SJSA1 (cell line): ENCODE results near the gene CYYR1. TPM values are rescaled to one million over a fixed set of nuclear protein-coding genes. Genes with fewer than 3 reads are reported as not detected.

ENCODE experiments used
- DNase-seq, 2 experiments: peaks; one replicate each; pipeline ENCODE4 v3.0.0-alpha.2; 2015 to 2020; ENCODE audit warnings: low spot score in 2 of 2, low read depth in 1 of 2
- H3K27ac ChIP-seq: fragments of 250-450 bp; sonication (Bioruptor Pico); 2 replicates; pipeline ENCODE4 v1.5.1; 2020; ENCODE audit warnings: mild to moderate bottlenecking, moderate library complexity
- H3K27me3 ChIP-seq: fragments of 250-450 bp; sonication (Bioruptor Pico); replicated peaks from 2 replicates; pipeline ENCODE4 v1.5.1; 2020; ENCODE audit warnings: mild to moderate bottlenecking, moderate library complexity
- H3K36me3 ChIP-seq: fragments of 250-450 bp; sonication (Bioruptor Pico); 2 replicates; pipeline ENCODE4 v1.5.1; 2020; ENCODE audit warnings: mild to moderate bottlenecking
- H3K4me1 ChIP-seq: fragments of 250-450 bp; sonication (Bioruptor Pico); replicated peaks from 2 replicates; pipeline ENCODE4 v1.6.1; 2021; ENCODE audit warnings: mild to moderate bottlenecking
- H3K4me3 ChIP-seq: fragments of 250-450 bp; sonication (Bioruptor Pico); 2 replicates; pipeline ENCODE4 v1.5.1; 2020; ENCODE audit warnings: mild to moderate bottlenecking
- H3K9me3 ChIP-seq: fragments of 250-450 bp; sonication (Bioruptor Pico); replicated peaks from 2 replicates; pipeline ENCODE4 v1.5.1; 2020; ENCODE audit warnings: mild to moderate bottlenecking
- total RNA-seq: library from RNA; depleted of rRNA; stranded (reverse); fragments of >200 nt; shearing (Covaris generic); gene quantifications from 2 replicates; pipeline ENCODE4 v1.2.3, GENCODE V29; 2014

The CYYR1 gene
- total RNA-seq, 1 experiment from 2014 or later = 22.3 TPM

GRCh38 chr21:26453267-26453666 is 119.8 kb downstream of the CYYR1 start:
- Histone ChIP-seq H3K4me3 (no peak overlapping the region), H3K4me1 (no peaks in the 10 kb centered on the region), H3K36me3 (no peaks in the 10 kb centered on the region), H3K27ac (no peak overlapping the region), H3K27me3 (no peaks in the 10 kb centered on the region), H3K9me3 (no peaks in the 10 kb centered on the region)
- DNase-seq = no peak

- no peaks in the 10 kb centered on the region for H3K36me3 ChIP-seq
- H3K4me1 ChIP-seq = no peaks in the 10 kb centered on the region
- no peak overlapping the region for H3K27ac ChIP-seq
- no peak for DNase-seq
- no peaks in the 10 kb centered on the region for H3K27me3 ChIP-seq
- H3K4me3 ChIP-seq = no peak overlapping the region
- no peaks in the 10 kb centered on the region for H3K9me3 ChIP-seq
These were observed 121.9 kb downstream of the CYYR1 start for GRCh38 chr21:26451081-26451740.

- Histone ChIP-seq H3K27ac (no peak overlapping the region), H3K4me1 (no peaks in the 10 kb centered on the region), H3K9me3 (no peaks in the 10 kb centered on the region), H3K36me3 (no peaks in the 10 kb centered on the region), H3K27me3 (no peaks in the 10 kb centered on the region), H3K4me3 (no peak overlapping the region)
- DNase-seq = no peak
These were observed 123.9 kb downstream of the CYYR1 start for GRCh38 chr21:26449161-26449560.

- H3K27ac ChIP-seq = no peak overlapping the region
- DNase-seq = no peak
- no peak overlapping the region for H3K4me3 ChIP-seq
These were observed 124.3 kb downstream of the CYYR1 start for GRCh38 chr21:26448751-26449150.

GRCh38 chr21:26447932-26448475 is 125.1 kb downstream of the CYYR1 start:
- Histone ChIP-seq H3K4me3 (no peak overlapping the region), H3K4me1 (no peaks in the 10 kb centered on the region), H3K36me3 (no peaks in the 10 kb centered on the region), H3K9me3 (no peaks in the 10 kb centered on the region), H3K27me3 (no peaks in the 10 kb centered on the region), H3K27ac (no peak overlapping the region)
- no peak for DNase-seq

More at GRCh38 chr21:26448751-26449150, 124.3 kb downstream of the CYYR1 start:
- no peaks in the 10 kb centered on the region for H3K27me3 ChIP-seq
- no peaks in the 10 kb centered on the region for H3K9me3 ChIP-seq
- H3K36me3 ChIP-seq = no peaks in the 10 kb centered on the region
- H3K4me1 ChIP-seq = no peaks in the 10 kb centered on the region

- H3K27me3 ChIP-seq = no peaks in the 10 kb centered on the region
- no peak overlapping the region for H3K4me3 ChIP-seq
- no peak for DNase-seq
- H3K4me1 ChIP-seq = no peaks in the 10 kb centered on the region
- no peaks in the 10 kb centered on the region for H3K36me3 ChIP-seq
- H3K9me3 ChIP-seq = no peaks in the 10 kb centered on the region
- no peak overlapping the region for H3K27ac ChIP-seq
These were observed 127.6 kb downstream of the CYYR1 start for GRCh38 chr21:26445440-26445839.

GRCh38 chr21:26444646-26445045 is 128.4 kb downstream of the CYYR1 start:
- no peak for DNase-seq
- Histone ChIP-seq H3K4me1 (no peaks in the 10 kb centered on the region), H3K27ac (no peak overlapping the region), H3K27me3 (no peaks in the 10 kb centered on the region), H3K4me3 (no peak overlapping the region), H3K36me3 (no peaks in the 10 kb centered on the region), H3K9me3 (no peaks in the 10 kb centered on the region)

GRCh38 chr21:26443867-26444266 is 129.2 kb downstream of the CYYR1 start:
- Histone ChIP-seq H3K9me3 (no peaks in the 10 kb centered on the region), H3K27ac (no peak overlapping the region), H3K27me3 (no peaks in the 10 kb centered on the region), H3K4me1 (no peaks in the 10 kb centered on the region), H3K4me3 (no peak overlapping the region), H3K36me3 (no peaks in the 10 kb centered on the region)
- no peak for DNase-seq

GRCh38 chr21:26443291-26443690 is 129.8 kb downstream of the CYYR1 start:
- no peak overlapping the region for H3K27ac ChIP-seq
- no peak for DNase-seq

GRCh38 chr21:26441149-26441548 is 131.9 kb downstream of the CYYR1 start:
- H3K9me3 ChIP-seq = no peaks in the 10 kb centered on the region
- no peaks in the 10 kb centered on the region for H3K27me3 ChIP-seq
- no peak overlapping the region for H3K4me3 ChIP-seq
- H3K27ac ChIP-seq = no peak overlapping the region
- H3K36me3 ChIP-seq = no peaks in the 10 kb centered on the region
- no peaks in the 10 kb centered on the region for H3K4me1 ChIP-seq
- DNase-seq = no peak

More at GRCh38 chr21:26443291-26443690, 129.8 kb downstream of the CYYR1 start:
- no peaks in the 10 kb centered on the region for H3K36me3 ChIP-seq
- H3K4me1 ChIP-seq = no peaks in the 10 kb centered on the region
- no peaks in the 10 kb centered on the region for H3K27me3 ChIP-seq
- H3K9me3 ChIP-seq = no peaks in the 10 kb centered on the region
- H3K4me3 ChIP-seq = no peak overlapping the region

GRCh38 chr21:26438976-26439375 is 134.1 kb downstream of the CYYR1 start:
- H3K27ac ChIP-seq = no peak overlapping the region
- H3K4me1 ChIP-seq = no peaks in the 10 kb centered on the region
- no peaks in the 10 kb centered on the region for H3K9me3 ChIP-seq
- H3K4me3 ChIP-seq = no peak overlapping the region
- no peaks in the 10 kb centered on the region for H3K27me3 ChIP-seq
- DNase-seq = no peak
- H3K36me3 ChIP-seq = no peaks in the 10 kb centered on the region

- Histone ChIP-seq H3K4me3 (no peak overlapping the region), H3K9me3 (no peaks in the 10 kb centered on the region), H3K36me3 (no peaks in the 10 kb centered on the region), H3K27me3 (no peaks in the 10 kb centered on the region), H3K4me1 (no peaks in the 10 kb centered on the region), H3K27ac (no peak overlapping the region)
- no peak for DNase-seq
These were observed 135.6 kb downstream of the CYYR1 start for GRCh38 chr21:26437326-26438009.

GRCh38 chr21:26433386-26433785 is 139.7 kb downstream of the CYYR1 start:
- Histone ChIP-seq H3K36me3 (no peaks in the 10 kb centered on the region), H3K27ac (no peak overlapping the region), H3K9me3 (no peaks in the 10 kb centered on the region), H3K4me1 (no peaks in the 10 kb centered on the region), H3K4me3 (no peak overlapping the region), H3K27me3 (no peaks in the 10 kb centered on the region)
- no peak for DNase-seq

GRCh38 chr21:26432410-26432809 is 140.7 kb downstream of the CYYR1 start:
- H3K27me3 ChIP-seq = no peaks in the 10 kb centered on the region
- H3K4me1 ChIP-seq = no peaks in the 10 kb centered on the region
- H3K36me3 ChIP-seq = no peaks in the 10 kb centered on the region
- no peak overlapping the region for H3K27ac ChIP-seq
- H3K9me3 ChIP-seq = no peaks in the 10 kb centered on the region
- H3K4me3 ChIP-seq = no peak overlapping the region
- no peak for DNase-seq
